HG03135 (cell line): ENCODE data around the gene SIRT1.
"Not testable (repeated sequence)": the region's sequence is repeated elsewhere in the genome, so short reads cannot be mapped to it uniquely, and the experiment has no call there.

Experiments used
- ATAC-seq: cut with Tn5 transposase; IDR thresholded peaks from one replicate; pipeline ENCODE4 v1.9.1; 2021; ENCODE audit warnings: mild to moderate bottlenecking, moderate library complexity; ENCODE audit not compliant: unreplicated experiment

SIRT1 gene

GRCh38 chr10:67884313-67884841 is at the start of gene SIRT1:
SIRT1 (plus strand) TSS chr10:67884656; CDS start chr10:67884722, 66 bp downstream.
- peak; percentile 82 for ATAC-seq

GRCh38 chr10:67835541-67836394 is 48.7 kb upstream of the SIRT1 start:
- ATAC-seq: not testable (repeated sequence)

- no peak for ATAC-seq
Observed at GRCh38 chr10:67836488-67836887, 48.0 kb upstream of the SIRT1 start.

- ATAC-seq: no peak
Observed at GRCh38 chr10:67836972-67837371, 47.5 kb upstream of the SIRT1 start.

- no peak for ATAC-seq
Observed at GRCh38 chr10:67837541-67838314, 46.7 kb upstream of the SIRT1 start, which contains the start of gene DNAJC12. DNAJC12 (minus strand) TSS chr10:67838188; CDS start chr10:67838011, 177 bp downstream.

GRCh38 chr10:67839511-67839910 is 44.9 kb upstream of the SIRT1 start:
- ATAC-seq: not testable (repeated sequence)

GRCh38 chr10:67839951-67840350 is 44.5 kb upstream of the SIRT1 start:
- ATAC-seq: no peak

- no peak for ATAC-seq
Observed at GRCh38 chr10:67841737-67842136, 42.7 kb upstream of the SIRT1 start.

GRCh38 chr10:67843284-67843683 is 41.2 kb upstream of the SIRT1 start:
- no peak for ATAC-seq

GRCh38 chr10:67849331-67850011 is 35.0 kb upstream of the SIRT1 start:
- ATAC-seq: peak; percentile 95

- no peak for ATAC-seq
Observed at GRCh38 chr10:67851186-67851585, 33.3 kb upstream of the SIRT1 start.

- ATAC-seq: no peak
Observed at GRCh38 chr10:67852761-67853160, 31.7 kb upstream of the SIRT1 start.

- no peak for ATAC-seq
Observed at GRCh38 chr10:67853512-67853911, 30.9 kb upstream of the SIRT1 start.

GRCh38 chr10:67858971-67859370 is 25.5 kb upstream of the SIRT1 start:
- no peak for ATAC-seq

- ATAC-seq: no peak
Observed at GRCh38 chr10:67861750-67862432, 22.6 kb upstream of the SIRT1 start.

GRCh38 chr10:67863094-67863493 is 21.4 kb upstream of the SIRT1 start:
- ATAC-seq: no peak

- no peak for ATAC-seq
Observed at GRCh38 chr10:67864607-67865371, 19.7 kb upstream of the SIRT1 start.

- ATAC-seq: no peak
Observed at GRCh38 chr10:67868132-67868531, 16.3 kb upstream of the SIRT1 start.

- no peak for ATAC-seq
Observed at GRCh38 chr10:67869996-67870395, 14.5 kb upstream of the SIRT1 start.
